ENCODE data around the gene MANBA.

GRCh38 chr4:102612210-102612609 is 148.6 kb downstream of the MANBA start:
- TF ChIP-seq CTCF (conservative IDR thresholded peaks at IDR 0.05; ENCODE audit: low read depth, low read length) (no peak), EZH2 (IDR thresholded peaks at IDR 0.05; ENCODE audit: borderline replicate concordance, low read depth, low read length, poor library complexity, severe bottlenecking) (no peak)
